ENCODE data around the gene RASSF6. TPM values are rescaled to one million over a fixed set of nuclear protein-coding genes. Genes with fewer than 3 reads are reported as not detected.

RASSF6 gene
- polyA plus RNA-seq, 1 of the 3 experiments (the other 2 are of a cell fraction), result not detected

- Histone ChIP-seq H3K36me3 (replicated peaks in 1 of 2; ENCODE audit: control insufficient read depth in 1 of 2, insufficient read depth in 2 of 2, low read length in 1 of 2) (no peaks in the 10 kb centered on the region), H3K4me3 (ENCODE audit: low read depth in 2 of 2, low read length in 1 of 2) (no peak overlapping the region), H3K4me2 (peak overlapping the region; percentile 36; the same call in 1 of the 2 replicates), H2AFZ (ENCODE audit: low read depth) (peak overlapping the region; percentile 67), H4K20me1 (ENCODE audit: insufficient read depth) (no peaks in the 10 kb centered on the region), H3F3A (replicated peaks; ENCODE audit: insufficient read depth) (peaks cover 2% of the 10 kb centered on the region), H3K9ac (peak overlapping the region; percentile 5; the same call in 1 of the 2 replicates), H3K9me3 (no peaks in the 10 kb centered on the region), H3K27me3 (ENCODE audit: insufficient read depth) (no peaks in the 10 kb centered on the region), H3K4me1 (ENCODE audit: control insufficient read depth in 1 of 2, insufficient read depth in 2 of 2, low read depth in 1 of 2, low read length in 1 of 2) (peaks cover 0 to 18% of the 10 kb centered on the region in 2 experiments; a peak in 2 of 4 replicates), H3K27ac (ENCODE audit: low read depth in 2 of 2, low read length in 1 of 2) (peak overlapping the region; percentile 55 to 70; a peak in 3 of 4 replicates), H3K9me2 (no peaks in the 10 kb centered on the region), H3K79me2 (ENCODE audit: insufficient read depth) (no peaks in the 10 kb centered on the region)
- TF ChIP-seq FOXJ3 (CRISPR knock-in tag; IDR thresholded peaks at IDR 0.05) (no peak), SMC3 (IDR thresholded peaks at IDR 0.05; ENCODE audit: low read depth, low read length) (no peak), GATA2 (CRISPR knock-in tag; IDR thresholded peaks at IDR 0.05) (no peak), TCF12 (IDR thresholded peaks at IDR 0.05) (no peak), JUND (IDR thresholded peaks at IDR 0.05) (no peak), CHD2 (IDR thresholded peaks at IDR 0.05; ENCODE audit: low read length, partially characterized antibody) (no peak), RAD21 (IDR thresholded peaks at IDR 0.05; ENCODE audit: low read length) (no peak), POLR2AphosphoS5 (IDR thresholded peaks at IDR 0.05; ENCODE audit: low read depth, low read length) (no peak), NFIC (IDR thresholded peaks at IDR 0.05; ENCODE audit: borderline replicate concordance) (no peak), USF2 (IDR thresholded peaks at IDR 0.05; ENCODE audit: borderline replicate concordance, low read depth, low read length) (no peak), MEF2A (IDR thresholded peaks at IDR 0.05; ENCODE audit: borderline replicate concordance, low read depth) (no peak), REST (IDR thresholded peaks at IDR 0.05; ENCODE audit: low read depth, low read length) (no peak), GABPA (IDR thresholded peaks at IDR 0.05; ENCODE audit: low read depth) (no peak), RXRA (IDR thresholded peaks at IDR 0.05; ENCODE audit: borderline replicate concordance, low read depth) (no peak), ZBTB33 (IDR thresholded peaks at IDR 0.05; ENCODE audit: borderline replicate concordance, low read depth) (no peak), CTCF (IDR thresholded peaks at IDR 0.05) (no peak), TEAD4 (IDR thresholded peaks at IDR 0.05; ENCODE audit: borderline replicate concordance, insufficient read depth) (no peak), RCOR1 (IDR thresholded peaks at IDR 0.05; ENCODE audit: low read length) (no peak), USF1 (IDR thresholded peaks at IDR 0.05; ENCODE audit: borderline replicate concordance, low read depth) (no peak)
- no peak for DNase-seq
- 54% methylated on average over 15 of the region's 15 CpGs for WGBS (ENCODE audit: low lambda C conversion rate)
- CTCF ChIA-PET, result interaction anchor here (0.8 to 1.8 kb wide), 4 partner anchors 9 to 465 kb away, joined by 3 to 6 read pairs (median 4); no protein-coding TSS in a partner anchor
- POLR2A ChIA-PET, result no interaction called here
These were observed 49.4 kb upstream of the RASSF6 start for GRCh38 chr4:73669410-73670183.
